DND-41 (cell line): ENCODE results near the gene ZNF398.

Experiments
- ATAC-seq: fragments of 200-7000 bp; cut with Tn5 transposase; 3 replicates; pipeline ENCODE4 v1.9.1; 2021; ENCODE audit warnings: low read depth; ENCODE audit not compliant: insufficient read depth
- DNase-seq: peaks from one replicate; pipeline ENCODE4 v3.0.0-alpha.2; 2020
- H2AFZ ChIP-seq: 2 replicates; pipeline ENCODE4 v1.6.0; 2012; ENCODE audit warnings: low read depth, low read length
- H3K27ac ChIP-seq: 2 replicates; pipeline ENCODE4 v1.5.1; 2012; ENCODE audit warnings: low read length, inconsistent platforms
- H3K27me3 ChIP-seq: fragments of 200-600 bp; sonication (generic); 2 replicates; pipeline ENCODE4 v1.6.0; 2012; ENCODE audit warnings: low read length, mild to moderate bottlenecking, inconsistent platforms; ENCODE audit not compliant: insufficient read depth, poor library complexity
- H3K36me3 ChIP-seq: 2 replicates; pipeline ENCODE4 v1.5.1; 2012; ENCODE audit warnings: low read length, inconsistent platforms; ENCODE audit not compliant: insufficient read depth
- H3K4me1 ChIP-seq: 2 replicates; pipeline ENCODE4 v1.5.1; 2012; ENCODE audit warnings: mild to moderate bottlenecking, low read length; ENCODE audit not compliant: insufficient read depth
- H3K4me2 ChIP-seq: 2 replicates; pipeline ENCODE4 v1.6.0; 2012; ENCODE audit warnings: mild to moderate bottlenecking, moderate library complexity, low read length, inconsistent platforms; ENCODE audit not compliant: insufficient read depth
- H3K4me3 ChIP-seq, 2 experiments: fragments of 200-600 bp in 1 of 2; shearing (Covaris generic) in 1 of 2; 2 replicates each; pipeline ENCODE4 v1.5.1; 2012 to 2016; ENCODE audit warnings: inconsistent platforms in 2 of 2, low read length in 2 of 2, mild to moderate bottlenecking in 2 of 2, low read depth in 1 of 2, moderate library complexity in 1 of 2
- H3K79me2 ChIP-seq: 2 replicates; pipeline ENCODE4 v1.6.0; 2012; ENCODE audit warnings: low read length, inconsistent platforms; ENCODE audit not compliant: insufficient read depth
- H3K9ac ChIP-seq: 2 replicates; pipeline ENCODE4 v1.6.0; 2012; ENCODE audit warnings: low read depth, mild to moderate bottlenecking, inconsistent platforms, low read length, moderate library complexity
- H3K9me3 ChIP-seq: 2 replicates; pipeline ENCODE4 v1.5.1; 2012; ENCODE audit warnings: low read length, moderate library complexity, mild to moderate bottlenecking, inconsistent platforms; ENCODE audit not compliant: insufficient read depth, severe bottlenecking
- H4K20me1 ChIP-seq: 2 replicates; pipeline ENCODE4 v1.6.0; 2012; ENCODE audit warnings: low read length; ENCODE audit not compliant: insufficient read depth
- CTCF ChIP-seq: IDR thresholded peaks from 2 replicates; pipeline ENCODE4 v1.5.1; 2012; ENCODE audit warnings: borderline replicate concordance, low read length, moderate library complexity, mild to moderate bottlenecking; ENCODE audit not compliant: poor library complexity, severe bottlenecking; ENCODE audit errors: extremely low read depth
- EZH2 ChIP-seq: IDR thresholded peaks from 3 replicates; pipeline ENCODE4 v1.6.1; 2012; ENCODE audit warnings: borderline replicate concordance, low read depth, mild to moderate bottlenecking, moderate library complexity, low read length, inconsistent platforms; ENCODE audit not compliant: severe bottlenecking

ZNF398 gene

GRCh38 chr7:149218469-149219420 lies 71.5 kb downstream of the ZNF398 start:
- no peak for ATAC-seq
- H3K36me3 ChIP-seq: peaks cover 88% of the 10 kb centered on the region

GRCh38 chr7:149220534-149220933 lies 73.3 kb downstream of the ZNF398 start:
- H3K4me1 ChIP-seq: no peaks in the 10 kb centered on the region
- H2AFZ ChIP-seq: no peak overlapping the region
- no peak overlapping the region for H3K4me3 ChIP-seq
- no peak overlapping the region for H3K9ac ChIP-seq
- no peak for TF ChIP-seq CTCF
- no peak for TF ChIP-seq EZH2
- ATAC-seq (no peak), DNase-seq (no peak)
- no peak overlapping the region for H3K27ac ChIP-seq
- no peaks in the 10 kb centered on the region for H3K27me3 ChIP-seq
- no peaks in the 10 kb centered on the region for H3K9me3 ChIP-seq
- peaks cover 26% of the 10 kb centered on the region; the same call in 1 of the 2 replicates for H4K20me1 ChIP-seq
- H3K79me2 ChIP-seq: no peaks in the 10 kb centered on the region
- H3K4me2 ChIP-seq: no peak overlapping the region
- peaks cover 85% of the 10 kb centered on the region for H3K36me3 ChIP-seq

More at GRCh38 chr7:149218469-149219420, 71.5 kb downstream of the ZNF398 start:
- DNase-seq: no peak
- Histone ChIP-seq H3K4me2 (no peak overlapping the region), H3K4me1 (no peaks in the 10 kb centered on the region), H3K9ac (no peak overlapping the region), H3K9me3 (no peaks in the 10 kb centered on the region), H4K20me1 (peaks cover 24% of the 10 kb centered on the region; the same call in 1 of the 2 replicates), H3K27me3 (no peaks in the 10 kb centered on the region), H2AFZ (no peak overlapping the region), H3K4me3 (no peak overlapping the region), H3K79me2 (no peaks in the 10 kb centered on the region), H3K27ac (no peak overlapping the region)
- TF ChIP-seq EZH2 (no peak), CTCF (no peak)

DNA sequence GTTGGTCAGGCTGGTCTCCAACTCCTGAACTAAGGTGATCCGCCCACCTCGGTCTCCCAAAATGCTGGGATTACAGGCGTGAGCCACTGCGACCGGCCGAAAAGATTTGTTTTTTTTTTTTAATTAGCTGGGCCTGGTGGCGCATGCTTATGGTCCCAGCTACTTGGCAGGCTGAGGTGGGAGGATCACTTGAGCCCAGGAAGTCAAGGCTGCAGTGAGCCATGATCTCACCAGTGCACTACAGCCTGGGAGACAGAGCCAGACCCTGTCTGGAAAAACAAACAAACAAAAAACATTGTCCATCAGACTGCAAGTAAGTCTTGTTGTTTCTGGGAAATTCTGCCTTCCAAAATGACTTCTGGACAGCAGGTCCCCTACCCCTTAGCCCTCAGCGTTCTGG lies 75.9 kb downstream of the ZNF398 start:
- Histone ChIP-seq H2AFZ (no peak overlapping the region), H3K9ac (no peak overlapping the region), H4K20me1 (peaks cover 26% of the 10 kb centered on the region; the same call in 1 of the 2 replicates), H3K79me2 (no peaks in the 10 kb centered on the region), H3K36me3 (peaks cover 64% of the 10 kb centered on the region), H3K27ac (no peak overlapping the region), H3K4me3 (no peak overlapping the region), H3K9me3 (no peaks in the 10 kb centered on the region), H3K4me2 (no peak overlapping the region), H3K27me3 (no peaks in the 10 kb centered on the region), H3K4me1 (no peaks in the 10 kb centered on the region)
- ATAC-seq (no peak), DNase-seq (no peak)
- TF ChIP-seq CTCF (no peak), EZH2 (no peak)
